Measurements from ENCODE around the gene PTH1R. TPM values are rescaled to one million over a fixed set of nuclear protein-coding genes. Genes with fewer than 3 reads are reported as not detected.
A peak's percentile ranks its signal among the peaks of the same experiment; 100 is the strongest.

Gene PTH1R
- total RNA-seq, 6 donors from 2014 or later: 2.6 to 48.2 (median 16.2) TPM

- peaks cover 0 to 4% (median 2%) of the 10 kb centered on the region in 4 donors for H3K4me1 ChIP-seq
- no peak for ATAC-seq (ENCODE audit: low FRiP score in 2 of 2)
- H3K36me3 ChIP-seq: no peaks in the 10 kb centered on the region
- no peak overlapping the region for H3K4me3 ChIP-seq
- TF ChIP-seq CTCF (IDR thresholded peaks at IDR 0.05): no peak
- TF ChIP-seq POLR2A (IDR thresholded peaks at IDR 0.05): no peak
- TF ChIP-seq POLR2AphosphoS5 (IDR thresholded peaks at IDR 0.05): no peak
- TF ChIP-seq EP300 (IDR thresholded peaks at IDR 0.05): no peak
- peak; percentile 8 to 37 for DNase-seq
- H3K9me3 ChIP-seq: no peaks in the 10 kb centered on the region
- no peak overlapping the region for H3K27ac ChIP-seq
- no peaks in the 10 kb centered on the region for H3K27me3 ChIP-seq
- 71 to 80% methylated on average over 5 to 11 of the region's 11 CpGs for WGBS, 2 donors
These were observed 18.4 kb upstream of the PTH1R start for GRCh38 chr3:46859001-46859710.

DNA sequence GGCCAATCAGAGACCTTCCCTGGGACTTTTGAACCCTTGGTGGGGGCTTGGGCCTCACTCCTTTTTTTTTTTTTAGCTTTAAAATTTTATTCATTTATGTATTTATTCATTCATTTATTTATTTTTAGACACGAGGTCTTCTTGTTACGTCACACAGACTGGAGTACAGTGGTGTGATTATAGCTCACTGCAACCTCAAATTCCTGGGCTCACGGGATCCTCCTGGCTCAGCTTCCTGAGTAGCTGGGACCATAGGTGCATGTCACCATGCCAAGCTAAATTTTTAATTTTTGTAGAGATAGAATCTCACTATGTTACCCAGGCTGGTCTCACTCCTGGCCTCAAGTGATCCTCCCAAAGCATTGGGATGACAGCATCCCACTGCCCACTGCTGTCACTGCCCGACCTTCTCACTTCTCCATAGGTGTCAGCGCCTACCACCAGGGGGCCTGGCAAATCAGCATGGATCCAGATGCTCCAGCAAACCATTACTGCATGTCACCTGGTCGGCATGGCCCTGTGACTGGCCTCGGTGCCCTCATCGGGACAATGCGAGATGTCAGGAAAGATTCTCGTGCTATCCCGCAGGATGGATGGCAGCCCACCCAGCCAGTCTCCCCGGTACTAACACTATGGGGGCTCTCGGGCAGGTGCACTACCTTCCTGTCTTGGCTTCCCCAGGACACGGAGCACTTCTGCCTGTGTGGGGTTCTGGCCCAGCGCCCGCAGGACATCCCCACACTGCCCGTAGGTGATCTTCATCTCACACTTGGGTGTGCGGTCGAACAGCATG, 17.3 kb upstream of the PTH1R start:
- TF ChIP-seq POLR2A (IDR thresholded peaks at IDR 0.05) (no peak), CTCF (IDR thresholded peaks at IDR 0.05) (peak in 4 of 6 experiments; percentile 13 to 30 (median 16)), EP300 (IDR thresholded peaks at IDR 0.05) (no peak), POLR2AphosphoS5 (IDR thresholded peaks at IDR 0.05) (no peak)
- 81% methylated on average over 10 to 19 of the region's 19 CpGs for WGBS, 2 donors
- Histone ChIP-seq H3K9me3 (no peaks in the 10 kb centered on the region), H3K4me1 (peaks cover 6 to 14% (median 12%) of the 10 kb centered on the region in 4 donors), H3K36me3 (no peaks in the 10 kb centered on the region), H3K27me3 (no peaks in the 10 kb centered on the region), H3K27ac (no peak overlapping the region), H3K4me3 (no peak overlapping the region)
- ATAC-seq (ENCODE audit: low FRiP score in 2 of 2) (no peak), DNase-seq (peak; percentile 20 to 37)

- WGBS, 2 donors: 85 to 87% methylated on average over 2 to 10 of the region's 10 CpGs
These were observed 16.5 kb upstream of the PTH1R start for GRCh38 chr3:46860810-46861604.

More at GRCh38 chr3:46860810-46861604, 16.5 kb upstream of the PTH1R start:
- Histone ChIP-seq H3K27ac (no peak overlapping the region), H3K9me3 (no peaks in the 10 kb centered on the region), H3K4me1 (peaks cover 9 to 20% (median 18%) of the 10 kb centered on the region in 4 donors), H3K27me3 (no peaks in the 10 kb centered on the region), H3K36me3 (no peaks in the 10 kb centered on the region), H3K4me3 (no peak overlapping the region)
- no peak for ATAC-seq (ENCODE audit: low FRiP score in 2 of 2)
- TF ChIP-seq POLR2AphosphoS5 (IDR thresholded peaks at IDR 0.05): no peak
- TF ChIP-seq EP300 (IDR thresholded peaks at IDR 0.05): no peak
- TF ChIP-seq POLR2A (IDR thresholded peaks at IDR 0.05): no peak
- no peak for TF ChIP-seq CTCF (IDR thresholded peaks at IDR 0.05)
- peak; percentile 15 to 43 for DNase-seq

Measured in upper lobe of left lung (tissue), 6 donors.